Measurements from ENCODE around the gene PRPF19. TPM values are rescaled to one million over a fixed set of nuclear protein-coding genes. Genes with fewer than 3 reads are reported as not detected.

PRPF19 gene
- total and polyA plus RNA-seq, 2 of the 8 experiments (the other 6 are each of a cell fraction or from before 2014, with no cell fraction given) = 107 to 141 TPM

DNA sequence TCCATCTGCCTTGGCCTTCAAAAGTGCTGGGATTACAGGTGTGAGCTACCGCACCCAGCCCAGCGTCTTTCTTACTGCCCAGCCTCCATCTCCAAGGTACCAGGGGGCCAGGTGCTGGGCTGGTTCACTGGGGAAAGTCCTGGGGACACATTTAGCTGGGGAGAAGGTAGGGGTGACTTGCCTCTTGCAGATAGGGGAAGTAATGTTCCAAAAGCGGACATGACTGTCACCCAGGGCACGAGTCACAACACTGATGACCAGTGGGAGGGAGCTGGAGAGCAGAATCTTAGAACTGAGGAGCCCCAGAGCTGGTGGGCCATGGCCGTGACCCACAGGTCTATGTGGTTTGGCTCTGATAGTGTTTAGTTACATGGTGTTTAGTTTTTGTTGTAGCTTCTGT lies 48.0 kb upstream of the PRPF19 start:
- H2AFZ ChIP-seq (ENCODE audit: low read length) = no peak overlapping the region
- H3K79me1 ChIP-seq (ENCODE audit: low read depth, low read length) = no peaks in the 10 kb centered on the region
- H4K5ac ChIP-seq (ENCODE audit: insufficient read length, low read depth, low read length) = no peak overlapping the region
- no peak overlapping the region for H2AK5ac ChIP-seq (ENCODE audit: low read depth, low read length)
- no peak overlapping the region for H3K23ac ChIP-seq (ENCODE audit: insufficient read length)
- no peak overlapping the region for H3K14ac ChIP-seq (ENCODE audit: insufficient read length)
- H3K79me2 ChIP-seq (ENCODE audit: control insufficient read depth in 1 of 2, insufficient read depth in 2 of 2, low read length in 2 of 2) = no peaks in the 10 kb centered on the region
- H3K27me3 ChIP-seq (replicated peaks in 1 of 4; ENCODE audit: control insufficient read depth in 3 of 4, extremely low read depth in 1 of 4, insufficient read depth in 3 of 4, low read length in 3 of 4) = peaks cover 0 to 15% (median 8%) of the 10 kb centered on the region in 4 experiments; a peak in 4 of 7 replicates
- H2BK12ac ChIP-seq (ENCODE audit: low read depth, low read length) = no peak overlapping the region
- no peak overlapping the region for H3K18ac ChIP-seq (ENCODE audit: extremely low read depth, low read length)
- ChIA-PET POLR2A (ENCODE audit: partially characterized antibody) (interaction anchor here (0.7 to 1.2 kb wide), 2 partner anchors 8 to 30 kb away, joined by 3 read pairs; no protein-coding TSS in a partner anchor), CTCF (ENCODE audit: partially characterized antibody) (interaction anchor here (0.7 to 2.9 kb wide), 5 partner anchors 9 to 137 kb away, joined by 3 to 11 read pairs (median 4); no protein-coding TSS in a partner anchor)
- no peak overlapping the region for H4K91ac ChIP-seq (replicated peaks; ENCODE audit: insufficient read length, low read length)
- no peak overlapping the region for H2BK15ac ChIP-seq (ENCODE audit: low read length)
- peaks cover 0 to 11% (median 8%) of the 10 kb centered on the region in 4 experiments; a peak in 6 of 7 replicates for H3K4me1 ChIP-seq (replicated peaks in 1 of 4; ENCODE audit: control insufficient read depth in 3 of 4, insufficient read depth in 4 of 4, low read length in 3 of 4)
- no peak overlapping the region for H2BK20ac ChIP-seq (ENCODE audit: low read length)
- no peak overlapping the region for H3K4me2 ChIP-seq (ENCODE audit: insufficient read depth in 1 of 2, low read depth in 2 of 2, low read length in 2 of 2)
- H3K9me3 ChIP-seq (ENCODE audit: insufficient read depth in 2 of 2, low read depth in 1 of 2, low read length in 1 of 2) = no peaks in the 10 kb centered on the region
- no peak overlapping the region for H2BK5ac ChIP-seq (ENCODE audit: low read depth, low read length)
- H3K23me2 ChIP-seq (ENCODE audit: low read depth, low read length) = peaks cover 15% of the 10 kb centered on the region; the same call in 1 of the 2 replicates
- no peak overlapping the region for H3K4me3 ChIP-seq (ENCODE audit: extremely low read depth in 1 of 4, insufficient read depth in 2 of 4, low read depth in 3 of 4, low read length in 4 of 4)
- TF ChIP-seq, protein P1, sequence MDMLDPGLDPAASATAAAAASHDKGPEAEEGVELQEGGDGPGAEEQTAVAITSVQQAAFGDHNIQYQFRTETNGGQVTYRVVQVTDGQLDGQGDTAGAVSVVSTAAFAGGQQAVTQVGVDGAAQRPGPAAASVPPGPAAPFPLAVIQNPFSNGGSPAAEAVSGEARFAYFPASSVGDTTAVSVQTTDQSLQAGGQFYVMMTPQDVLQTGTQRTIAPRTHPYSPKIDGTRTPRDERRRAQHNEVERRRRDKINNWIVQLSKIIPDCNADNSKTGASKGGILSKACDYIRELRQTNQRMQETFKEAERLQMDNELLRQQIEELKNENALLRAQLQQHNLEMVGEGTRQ (IDR thresholded peaks at IDR 0.05; ENCODE audit: low read length) = no peak
- no peak for TF ChIP-seq SUZ12 (IDR thresholded peaks at IDR 0.05; ENCODE audit: low read length)
- TF ChIP-seq MAX (IDR thresholded peaks at IDR 0.05) = no peak
- TF ChIP-seq SIRT6 (IDR thresholded peaks at IDR 0.05; ENCODE audit: low read length) = no peak
- TF ChIP-seq ATF2 (IDR thresholded peaks at IDR 0.05; ENCODE audit: low read length) = no peak
- no peak overlapping the region for H3K27ac ChIP-seq (ENCODE audit: low read depth, low read length)
- FAIRE-seq (no peak), DNase-seq (ENCODE audit: low read depth in 1 of 2, low spot score in 2 of 2) (no peak)
- H3K36me3 ChIP-seq (ENCODE audit: control insufficient read depth in 2 of 4, insufficient read depth in 4 of 4, low read length in 3 of 4) = no peaks in the 10 kb centered on the region
- H3K9ac ChIP-seq (replicated peaks in 1 of 4; ENCODE audit: extremely low read depth in 1 of 4, low read depth in 3 of 4, low read length in 3 of 4) = no peak overlapping the region
- H4K8ac ChIP-seq (ENCODE audit: extremely low read depth, insufficient read depth, low read length) = no peak overlapping the region
- H3K4ac ChIP-seq (replicated peaks; ENCODE audit: insufficient read length, low read depth, low read length) = no peak overlapping the region
- no peak overlapping the region for H3K56ac ChIP-seq (replicated peaks; ENCODE audit: insufficient read length, low read depth, low read length)
- H4K20me1 ChIP-seq (replicated peaks in 1 of 2; ENCODE audit: control insufficient read depth in 1 of 2, insufficient read depth in 2 of 2, low read length in 2 of 2) = no peaks in the 10 kb centered on the region
- WGBS, 2 experiments (ENCODE audit: extremely low coverage in 1 of 2, insufficient coverage in 1 of 2, insufficient read length in 1 of 2, insufficient replicate concordance in 2 of 2, low coverage in 1 of 2, low lambda C conversion rate in 2 of 2, missing lambda C conversion rate in 1 of 2) = 91% methylated on average over 5 of the region's 5 CpGs; no CpG with 5 or more reads in 1 of the 2 experiments
- H2BK120ac ChIP-seq (replicated peaks; ENCODE audit: low read depth, low read length) = no peak overlapping the region
